GM12872 (cell line): ENCODE data around the gene IRF6.

ENCODE experiments used
- CTCF ChIP-seq: IDR thresholded peaks from 3 replicates; pipeline ENCODE4 v1.5.1; 2011; ENCODE audit warnings: low read depth, mild to moderate bottlenecking, low read length, moderate library complexity; ENCODE audit not compliant: insufficient read depth

The IRF6 gene

GRCh38 chr1:209767096-209767495, 38.8 kb downstream of the IRF6 start:
- no peak for TF ChIP-seq CTCF

GRCh38 chr1:209766051-209766450, 39.9 kb downstream of the IRF6 start:
- TF ChIP-seq CTCF = no peak

- TF ChIP-seq CTCF = no peak
These were observed 44.8 kb downstream of the IRF6 start for GRCh38 chr1:209761011-209761635.

- no peak for TF ChIP-seq CTCF
These were observed 46.0 kb downstream of the IRF6 start for GRCh38 chr1:209759829-209760359.

- TF ChIP-seq CTCF = no peak
These were observed 47.5 kb downstream of the IRF6 start for GRCh38 chr1:209758400-209758799.

GRCh38 chr1:209756615-209757445, 49.1 kb downstream of the IRF6 start:
- TF ChIP-seq CTCF = no peak

- no peak for TF ChIP-seq CTCF
These were observed 49.9 kb downstream of the IRF6 start, which contains the start of gene TRAF3IP3 for GRCh38 chr1:209755926-209756614. Gene TRAF3IP3, plus strand, starts transcription at chr1:209756053. Its CDS starts 3,987 bp downstream, at chr1:209760040.
